Endothelial cell of umbilical vein (primary cell): ENCODE results near the gene TSEN15. TPM values are rescaled to one million over a fixed set of nuclear protein-coding genes. Genes with fewer than 3 reads are reported as not detected.

ENCODE experiments used
- BruUV-seq: library from RNA; stranded (reverse); fragments of 400-500 nt; replicated peaks from 2 replicates; lab custom pipeline; 2021; lab: Mats Ljungman, UMichigan
- CTCF ChIA-PET: fragments of 300-600, 350-600 bp; sonication (Branson Sonifier 250); formaldehyde crosslinking; loops from one replicate; lab custom pipeline; 2021; ENCODE audit warnings: antibody characterized with exemption, inconsistent platforms; lab: Charles Lee
- POLR2A ChIA-PET: fragments of 300-600, 350-600 bp; sonication (Branson Sonifier 250); formaldehyde crosslinking; loops from one replicate; lab custom pipeline; 2021; ENCODE audit warnings: antibody characterized with exemption, inconsistent platforms; lab: Charles Lee
- DNase-seq: peaks from one replicate; pipeline ENCODE4 v3.0.0-alpha.2; 2011; ENCODE audit warnings: low read depth, low spot score
- FAIRE-seq: peaks from 2 replicates; lab custom pipeline; 2011; peaks lifted over from hg19 to GRCh38; lab: Jason Lieb, UNC
- H2AFZ ChIP-seq: 2 replicates; pipeline ENCODE4 v1.6.0; 2012; ENCODE audit warnings: low read depth, low read length, control low read depth, inconsistent platforms
- H3K27ac ChIP-seq: 2 replicates; pipeline ENCODE4 v1.5.1; 2011; ENCODE audit warnings: low read depth, mild to moderate bottlenecking, control low read depth, low read length, moderate library complexity; ENCODE audit not compliant: insufficient read depth
- H3K27me3 ChIP-seq, 2 experiments: 2 replicates each; pipeline versions ENCODE4 v1.6.0 to v1.6.1; 2011; ENCODE audit warnings: low read length in 2 of 2, mixed read lengths in 1 of 2; ENCODE audit not compliant: control insufficient read depth in 2 of 2, insufficient read depth in 2 of 2
- H3K36me3 ChIP-seq, 2 experiments: 2 replicates in 1 of 2; 3 replicates in 1 of 2; pipeline ENCODE4 v1.5.1; 2011; ENCODE audit warnings: low read length in 2 of 2, mild to moderate bottlenecking in 1 of 2, moderate library complexity in 1 of 2; ENCODE audit not compliant: control insufficient read depth in 2 of 2, insufficient read depth in 2 of 2; ENCODE audit errors: extremely low read depth in 1 of 2
- H3K4me1 ChIP-seq: 3 replicates; pipeline ENCODE4 v1.5.1; 2011; ENCODE audit warnings: mild to moderate bottlenecking, low read length; ENCODE audit not compliant: control insufficient read depth, insufficient read depth; ENCODE audit errors: extremely low read depth
- H3K4me2 ChIP-seq: 2 replicates; pipeline ENCODE4 v1.6.1; 2011; ENCODE audit warnings: low read length, control low read depth, mixed read lengths; ENCODE audit not compliant: insufficient read depth
- H3K4me3 ChIP-seq, 3 experiments: fragments of 200-600 bp in 1 of 3; sonication (generic), shearing (Covaris generic) in 1 of 3; replicated peaks in 1 of 3; 2 replicates each; pipeline ENCODE4 v1.5.1; 2011 to 2016; ENCODE audit warnings: control low read depth in 3 of 3, low read length in 3 of 3, mild to moderate bottlenecking in 2 of 3, inconsistent platforms in 1 of 3, low read depth in 1 of 3, moderate library complexity in 1 of 3; ENCODE audit not compliant: insufficient read depth in 1 of 3
- H3K79me2 ChIP-seq: 2 replicates; pipeline ENCODE4 v1.6.0; 2012; ENCODE audit warnings: low read length, inconsistent platforms; ENCODE audit not compliant: control insufficient read depth, insufficient read depth
- H3K9ac ChIP-seq: replicated peaks from 2 replicates; pipeline ENCODE3; 2011; ENCODE audit warnings: low read length, control low read depth; ENCODE audit not compliant: insufficient read depth; ENCODE audit errors: extremely low read depth
- H3K9me1 ChIP-seq: replicated peaks from 3 replicates; pipeline ENCODE4 v1.6.0; 2011; ENCODE audit warnings: mild to moderate bottlenecking, low read length; ENCODE audit not compliant: control insufficient read depth, insufficient read depth; ENCODE audit errors: extremely low read depth
- H3K9me3 ChIP-seq: replicated peaks from 2 replicates; pipeline ENCODE4 v1.5.1; 2012; ENCODE audit warnings: low read length, inconsistent platforms; ENCODE audit not compliant: control insufficient read depth, insufficient read depth
- H4K20me1 ChIP-seq: replicated peaks from 2 replicates; pipeline ENCODE3; 2011; ENCODE audit warnings: mild to moderate bottlenecking, low read length; ENCODE audit not compliant: control insufficient read depth, insufficient read depth; ENCODE audit errors: extremely low read depth
- GATA2 ChIP-seq: IDR thresholded peaks from 2 replicates; pipeline ENCODE4 v1.7.0; 2011; ENCODE audit warnings: low read depth, mild to moderate bottlenecking, moderate library complexity, mixed read lengths, low read length; ENCODE audit not compliant: insufficient read length, insufficient read depth
- JUN ChIP-seq: IDR thresholded peaks from 2 replicates; pipeline ENCODE4 v1.6.1; 2011; ENCODE audit warnings: borderline replicate concordance, low read depth; ENCODE audit not compliant: insufficient read length, insufficient read depth
- POLR2AphosphoS5 ChIP-seq: IDR thresholded peaks from 2 replicates; pipeline ENCODE4 v1.6.1; 2012; ENCODE audit warnings: low read depth, mild to moderate bottlenecking, control low read depth, low read length, moderate library complexity; ENCODE audit not compliant: insufficient read depth
- dilution Hi-C: fragments of 300-500 bp; cut with MboI; formaldehyde crosslinking; loops from one replicate; pipeline ENCODE4 v1.15.0; 2019; ENCODE audit warnings: low sequenced_read_pairs; ENCODE audit not compliant: extremely low pct_ligation_motif_present
- intact Hi-C: fragments of 100-400 bp; cut with micrococcal nuclease; formaldehyde crosslinking; loops from one replicate; pipeline ENCODE4 v1.10.0; 2022
- polyA plus RNA-seq, 4 experiments: library from polyadenylated mRNA; depleted of rRNA in 3 of 4; stranded (reverse) in 3 of 4; unstranded in 1 of 4; fragments of >200 nt; gene quantifications; 2 replicates each; pipeline versions ENCODE4 v1.2.1 to v1.2.3, GENCODE V29; 2011 to 2012; ENCODE audit warnings: missing spikeins in 1 of 4
- total RNA-seq: library from RNA; stranded (reverse); gene quantifications from 2 replicates; pipeline ENCODE4 v1.2.3, GENCODE V29; 2021
- TF ChIP-seq, protein P1 (sequence below): IDR thresholded peaks from 2 replicates; pipeline ENCODE4 v1.6.1; 2011; ENCODE audit not compliant: insufficient read depth, insufficient read length
- TF ChIP-seq, protein P2 (sequence below), 2 donors: IDR thresholded peaks; 1 replicate in 1 of 2; 2 replicates in 1 of 2; pipeline ENCODE4 v1.5.1; 2011; ENCODE audit warnings: low read length in 2 of 2, mild to moderate bottlenecking in 2 of 2, moderate library complexity in 2 of 2, control low read depth in 1 of 2, inconsistent platforms in 1 of 2, low read depth in 1 of 2; ENCODE audit not compliant: insufficient read depth in 1 of 2; ENCODE audit errors: extremely low read depth in 1 of 2

Gene TSEN15
- total and polyA plus RNA-seq, 2 donors (not counting 3 experiments of a cell fraction or from before 2014, with no cell fraction given), result 20.6 to 25.8 TPM

DNA sequence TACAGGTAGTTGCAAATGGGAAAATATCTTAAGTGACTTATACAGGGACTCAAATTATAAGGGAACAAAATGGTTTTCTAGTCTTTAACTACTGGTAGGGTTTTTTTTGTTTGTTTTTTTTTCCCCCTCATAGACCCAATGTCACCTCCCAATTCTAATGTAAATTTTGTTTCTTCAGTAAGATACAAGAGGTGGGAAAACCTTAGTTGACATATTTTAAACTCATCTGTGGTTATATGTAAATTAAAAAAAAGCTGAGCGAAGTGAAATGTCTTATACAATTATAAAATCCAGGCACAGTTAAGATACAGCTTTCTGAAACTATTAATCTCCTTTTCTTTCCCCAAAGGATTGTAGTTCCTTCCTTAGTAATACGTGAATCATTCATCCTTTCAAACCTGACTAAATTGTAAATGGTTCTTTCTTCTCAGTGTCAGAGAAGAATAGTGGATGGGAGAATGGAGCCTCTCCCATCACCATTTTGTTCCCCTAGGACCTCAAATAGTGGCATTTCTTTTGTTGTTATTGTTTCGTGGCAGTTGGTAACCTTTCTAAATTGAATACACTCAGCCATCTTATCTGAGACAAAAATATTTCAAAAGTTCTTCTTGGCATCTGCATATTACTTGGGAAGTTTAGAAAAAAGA lies 11.2 kb downstream of the TSEN15 start:
- no peak for DNase-seq
- TF ChIP-seq JUN (no peak), POLR2AphosphoS5 (no peak), GATA2 (no peak)
- TF ChIP-seq, protein P1, sequence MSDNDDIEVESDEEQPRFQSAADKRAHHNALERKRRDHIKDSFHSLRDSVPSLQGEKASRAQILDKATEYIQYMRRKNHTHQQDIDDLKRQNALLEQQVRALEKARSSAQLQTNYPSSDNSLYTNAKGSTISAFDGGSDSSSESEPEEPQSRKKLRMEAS, result no peak
- TF ChIP-seq, protein P2, sequence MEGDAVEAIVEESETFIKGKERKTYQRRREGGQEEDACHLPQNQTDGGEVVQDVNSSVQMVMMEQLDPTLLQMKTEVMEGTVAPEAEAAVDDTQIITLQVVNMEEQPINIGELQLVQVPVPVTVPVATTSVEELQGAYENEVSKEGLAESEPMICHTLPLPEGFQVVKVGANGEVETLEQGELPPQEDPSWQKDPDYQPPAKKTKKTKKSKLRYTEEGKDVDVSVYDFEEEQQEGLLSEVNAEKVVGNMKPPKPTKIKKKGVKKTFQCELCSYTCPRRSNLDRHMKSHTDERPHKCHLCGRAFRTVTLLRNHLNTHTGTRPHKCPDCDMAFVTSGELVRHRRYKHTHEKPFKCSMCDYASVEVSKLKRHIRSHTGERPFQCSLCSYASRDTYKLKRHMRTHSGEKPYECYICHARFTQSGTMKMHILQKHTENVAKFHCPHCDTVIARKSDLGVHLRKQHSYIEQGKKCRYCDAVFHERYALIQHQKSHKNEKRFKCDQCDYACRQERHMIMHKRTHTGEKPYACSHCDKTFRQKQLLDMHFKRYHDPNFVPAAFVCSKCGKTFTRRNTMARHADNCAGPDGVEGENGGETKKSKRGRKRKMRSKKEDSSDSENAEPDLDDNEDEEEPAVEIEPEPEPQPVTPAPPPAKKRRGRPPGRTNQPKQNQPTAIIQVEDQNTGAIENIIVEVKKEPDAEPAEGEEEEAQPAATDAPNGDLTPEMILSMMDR (IDR thresholded peaks at IDR 0.05; ENCODE audit: extremely low read depth in 1 of 2, insufficient read depth in 1 of 2, low read depth in 1 of 2, low read length in 2 of 2), result no peak
- POLR2A ChIA-PET, result no interaction called here

More for the DNA sequence above, 11.2 kb downstream of the TSEN15 start:
- Histone ChIP-seq H3K4me3 (no peak overlapping the region), H3K79me2 (no peaks in the 10 kb centered on the region), H3K27me3 (no peaks in the 10 kb centered on the region), H2AFZ (no peak overlapping the region), H3K9ac (no peak overlapping the region), H4K20me1 (no peaks in the 10 kb centered on the region), H3K36me3 (peaks cover 0 to 3% of the 10 kb centered on the region in 2 experiments), H3K4me1 (no peaks in the 10 kb centered on the region), H3K9me3 (no peaks in the 10 kb centered on the region), H3K9me1 (no peaks in the 10 kb centered on the region), H3K4me2 (no peak overlapping the region), H3K27ac (no peak overlapping the region)
- intact Hi-C loops (no loop called here), dilution Hi-C loops (no loop called here)
- BruUV-seq, result no TSS peak
- CTCF ChIA-PET, result interaction anchor here (1.3 kb wide), 1 partner anchor 12 kb away, joined by 4 read pairs; the partner anchor contains the start of gene TSEN15
- FAIRE-seq, result no peak
